ENCODE data around the gene CALML6.

Gene CALML6

GRCh38 chr1:1911350-1912041, 3.6 kb upstream of the CALML6 start:
- DNase-seq (ENCODE audit: low read depth in 2 of 2) = no peak

GRCh38 chr1:1914101-1914970, 724 bp upstream of the CALML6 start:
- DNase-seq (ENCODE audit: low read depth in 2 of 2) = no peak

DNA sequence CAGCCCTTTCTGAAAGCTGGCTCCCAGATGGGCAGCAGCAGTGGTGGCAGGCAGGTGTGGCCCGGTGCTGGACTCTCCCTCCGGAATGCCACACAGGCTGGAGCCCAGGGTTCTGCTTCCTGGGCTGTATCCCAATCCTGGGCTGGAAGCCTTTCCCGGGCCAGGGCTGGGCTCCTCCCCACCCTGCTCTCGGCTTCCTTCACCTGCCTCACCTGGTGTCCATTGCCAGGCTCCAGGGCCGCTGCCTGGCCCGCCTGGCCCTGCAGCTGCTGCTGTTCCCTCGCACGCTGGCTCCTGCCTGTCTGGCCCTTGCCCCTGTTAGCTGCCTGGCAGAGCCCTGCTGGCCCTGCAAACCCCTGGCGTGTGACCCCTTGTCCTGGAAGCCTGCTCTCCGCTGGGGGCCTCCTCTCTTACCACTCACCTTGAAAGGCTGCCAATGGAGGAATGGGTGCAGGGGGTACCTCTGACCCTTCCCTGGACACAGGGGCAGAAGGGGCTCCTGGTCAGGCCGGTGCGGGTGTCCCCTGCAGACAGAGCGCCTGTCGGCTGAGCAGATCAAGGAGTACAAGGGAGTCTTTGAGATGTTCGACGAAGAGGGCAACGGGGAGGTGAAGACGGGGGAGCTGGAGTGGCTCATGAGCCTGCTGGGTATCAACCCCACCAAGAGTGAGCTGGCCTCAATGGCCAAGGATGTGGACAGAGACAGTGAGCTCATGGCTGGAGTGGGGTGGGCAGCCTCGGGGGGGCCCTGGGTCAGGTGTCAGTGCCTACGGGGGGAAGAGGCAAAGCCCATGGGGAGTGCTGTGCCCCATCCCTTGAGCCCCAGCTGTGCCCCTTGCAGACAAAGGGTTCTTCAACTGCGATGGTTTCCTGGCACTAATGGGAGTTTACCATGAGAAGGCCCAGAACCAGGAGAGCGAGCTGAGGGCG, 1.1 kb downstream of the CALML6 start:
- DNase-seq (ENCODE audit: low read depth in 2 of 2) = no peak

DNA sequence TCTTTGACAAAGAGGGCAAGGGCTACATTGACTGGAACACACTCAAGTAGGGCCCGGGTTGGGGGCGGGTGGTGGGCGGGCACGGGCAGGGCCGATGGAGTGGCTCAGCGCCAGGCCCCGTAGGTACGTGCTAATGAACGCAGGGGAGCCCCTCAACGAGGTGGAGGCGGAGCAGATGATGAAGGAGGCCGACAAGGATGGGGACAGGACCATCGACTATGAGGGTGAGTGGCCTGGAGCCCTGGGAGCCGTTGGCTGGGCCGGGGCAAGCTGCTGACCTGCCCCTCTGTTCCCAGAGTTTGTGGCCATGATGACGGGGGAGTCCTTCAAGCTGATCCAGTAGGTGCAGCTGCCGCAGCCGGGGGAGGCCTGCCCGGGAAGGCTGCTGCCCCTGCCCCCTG, 1.8 kb downstream of the CALML6 start:
- no peak for DNase-seq (ENCODE audit: low read depth in 2 of 2)

DNA sequence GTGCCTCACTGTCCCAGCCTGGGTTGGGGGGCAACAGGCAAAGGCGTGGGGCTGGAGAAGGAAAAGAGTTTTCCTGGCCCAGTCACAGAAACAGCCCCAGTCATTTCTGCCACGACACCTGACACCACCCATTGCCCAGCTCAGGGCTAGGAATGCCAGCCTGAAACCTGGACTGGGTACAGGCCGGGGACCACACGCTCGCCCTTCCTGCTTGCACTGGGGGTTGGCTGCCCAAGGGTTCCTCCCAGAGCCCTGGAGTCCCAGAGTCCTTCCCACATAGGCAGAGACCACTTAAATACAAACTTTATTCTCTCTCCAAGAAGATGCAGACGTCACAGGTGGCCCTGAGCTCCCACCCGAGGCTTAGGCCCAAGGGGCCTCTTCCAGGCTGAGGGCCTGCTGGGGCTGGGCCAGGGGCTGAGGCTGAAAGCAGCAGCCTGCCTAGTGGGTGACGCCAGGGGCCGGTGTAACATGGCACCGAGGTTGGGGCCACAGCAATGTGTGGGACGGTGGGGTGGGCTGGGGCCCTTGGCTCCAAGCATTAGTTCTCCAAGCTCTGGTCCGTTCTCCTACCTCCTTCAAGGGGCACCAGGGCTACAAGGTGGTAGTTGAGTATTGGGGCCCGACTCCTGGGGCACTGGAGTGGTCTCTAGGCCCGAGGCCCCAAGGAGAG, 2.4 kb downstream of the CALML6 start:
- no peak for DNase-seq (ENCODE audit: low read depth in 2 of 2)

DNA sequence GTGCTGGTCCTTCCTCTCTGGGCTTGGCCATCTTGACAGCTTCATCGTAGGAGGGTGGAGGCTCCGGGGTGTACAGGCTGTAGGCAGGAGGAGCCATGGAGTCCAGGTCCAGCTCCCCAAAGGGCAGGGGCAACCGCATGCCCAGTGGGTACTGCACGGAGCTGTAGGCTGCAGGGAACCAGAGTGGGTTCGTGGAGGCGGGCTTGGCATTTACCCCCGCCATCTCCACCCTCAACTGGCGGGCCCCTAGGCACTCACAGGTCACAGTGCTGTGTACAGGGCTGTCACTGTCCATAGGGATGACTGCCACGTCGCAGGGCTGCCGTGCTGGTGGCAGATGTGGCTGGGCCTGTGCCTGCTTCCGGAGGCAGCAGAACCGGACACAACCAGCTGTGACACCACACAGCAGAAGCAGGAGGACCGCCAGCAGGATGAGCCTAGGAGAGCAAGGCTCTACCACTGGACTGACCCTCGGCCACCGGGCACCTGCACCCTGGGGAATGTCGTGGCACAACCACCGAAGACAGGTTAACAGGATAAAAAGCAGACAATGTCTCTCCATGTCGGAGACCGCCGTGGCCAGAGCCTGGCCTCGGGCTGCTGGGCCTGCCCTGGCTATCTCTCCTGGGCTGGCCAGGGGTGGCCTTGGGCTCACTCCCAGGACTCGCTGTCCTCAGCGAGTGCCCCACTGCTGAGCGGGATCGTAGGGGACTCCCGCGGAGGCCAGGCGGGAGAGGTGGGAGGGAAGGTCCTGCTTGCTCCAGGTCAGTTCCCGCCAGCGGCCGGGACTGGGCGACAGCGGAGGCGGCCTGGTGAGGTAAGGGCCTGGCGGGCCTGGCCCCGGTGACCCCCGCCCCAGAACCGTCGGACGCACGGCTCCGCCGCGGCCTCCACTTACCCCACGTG, 3.2 kb downstream of the CALML6 start:
- no peak for DNase-seq (ENCODE audit: low read depth in 2 of 2)

- DNase-seq (ENCODE audit: low read depth in 2 of 2) = no peak
Measured at GRCh38 chr1:1918901-1919303, 3.8 kb downstream of the CALML6 start, which contains the start of gene TMEM52. Gene TMEM52, minus strand, starts transcription at chr1:1919279. Its CDS starts 14 bp downstream, at chr1:1919265.

- peak; percentile 98 for DNase-seq (ENCODE audit: low read depth in 2 of 2)
Measured at GRCh38 chr1:1919304-1920056, 4.4 kb downstream of the CALML6 start.

GRCh38 chr1:1920057-1920607, 5.1 kb downstream of the CALML6 start:
- no peak for DNase-seq (ENCODE audit: low read depth in 2 of 2)

DNA sequence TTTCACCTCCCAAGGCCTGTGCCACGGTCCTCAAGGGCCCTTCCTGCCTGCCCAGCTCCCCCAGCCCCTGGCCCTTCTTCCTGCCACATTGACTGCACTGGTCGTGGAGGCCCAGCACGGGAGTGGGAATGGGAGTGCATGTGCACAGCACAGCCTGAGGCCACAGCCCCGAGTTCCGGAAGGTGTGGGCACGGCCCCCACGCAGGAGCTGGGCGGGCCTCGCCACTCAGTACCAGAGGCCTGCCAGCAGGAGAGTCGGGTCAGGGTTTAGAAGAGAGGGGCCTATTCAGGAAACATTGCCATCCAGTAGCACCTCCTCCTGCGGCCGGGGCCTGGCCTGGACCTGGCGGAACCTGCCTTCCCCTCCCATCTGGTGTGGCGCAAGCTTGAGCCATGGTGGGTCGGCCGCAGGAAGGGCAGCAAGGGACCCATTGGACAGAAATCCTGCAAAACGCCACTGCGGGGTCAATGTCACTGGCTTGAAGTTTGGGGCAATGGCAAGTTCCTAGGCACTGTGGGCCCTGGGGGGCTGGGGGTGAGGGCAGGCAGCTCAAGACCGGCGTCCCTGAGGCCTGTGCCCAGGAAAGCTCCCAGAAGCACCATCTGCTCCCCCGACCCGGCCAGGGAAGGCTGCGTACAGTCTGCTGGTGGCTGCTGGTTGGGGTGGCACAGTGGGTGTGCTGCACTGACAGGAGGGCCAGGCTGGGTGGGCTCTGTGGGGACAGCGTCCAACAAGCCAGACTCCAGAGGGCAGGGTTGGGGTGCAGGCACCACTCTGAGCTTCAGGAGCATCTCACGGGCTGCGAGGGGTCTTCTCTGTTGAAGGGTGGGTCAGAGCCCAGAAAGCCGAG, 5.8 kb downstream of the CALML6 start:
- no peak for DNase-seq (ENCODE audit: low read depth in 2 of 2)

DNA sequence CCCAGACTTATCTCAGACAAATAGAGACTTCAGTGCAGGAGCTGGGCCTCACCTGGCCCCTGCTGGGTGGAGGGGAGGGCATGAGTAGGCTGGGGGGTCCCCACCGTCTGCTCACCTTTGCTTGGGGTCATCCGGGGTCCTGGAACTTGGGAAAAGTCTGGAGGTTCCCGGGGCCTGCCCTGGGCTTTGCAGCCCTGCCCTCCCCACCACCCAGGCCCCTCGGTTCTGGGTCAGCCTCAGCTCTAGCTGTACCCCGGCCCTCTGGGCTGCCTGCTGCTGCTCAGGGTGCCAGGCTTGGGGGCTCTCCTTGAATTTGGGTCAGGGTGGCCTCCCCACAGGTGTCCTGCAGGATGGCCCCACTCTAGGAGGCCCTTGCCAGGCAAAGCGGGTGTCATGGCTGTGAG, 6.4 kb downstream of the CALML6 start:
- no peak for DNase-seq (ENCODE audit: low read depth in 2 of 2)

- DNase-seq (ENCODE audit: low read depth in 2 of 2) = no peak
Measured at GRCh38 chr1:1921901-1922701, 7.0 kb downstream of the CALML6 start.

DNA sequence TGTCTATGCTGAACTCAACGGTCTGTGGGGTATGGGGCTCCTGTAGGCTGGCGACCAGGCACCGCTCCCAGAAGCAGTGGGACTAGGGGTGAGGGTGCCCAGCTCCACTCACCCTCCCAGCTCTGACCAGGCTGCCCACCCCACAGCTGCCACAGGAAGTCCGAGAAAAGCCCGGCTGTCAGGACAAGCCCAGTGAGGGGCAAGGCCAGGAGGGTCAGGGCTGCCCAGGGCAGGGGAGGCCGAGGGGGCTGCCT, 7.6 kb downstream of the CALML6 start:
- no peak for DNase-seq (ENCODE audit: low read depth in 2 of 2)

DNA sequence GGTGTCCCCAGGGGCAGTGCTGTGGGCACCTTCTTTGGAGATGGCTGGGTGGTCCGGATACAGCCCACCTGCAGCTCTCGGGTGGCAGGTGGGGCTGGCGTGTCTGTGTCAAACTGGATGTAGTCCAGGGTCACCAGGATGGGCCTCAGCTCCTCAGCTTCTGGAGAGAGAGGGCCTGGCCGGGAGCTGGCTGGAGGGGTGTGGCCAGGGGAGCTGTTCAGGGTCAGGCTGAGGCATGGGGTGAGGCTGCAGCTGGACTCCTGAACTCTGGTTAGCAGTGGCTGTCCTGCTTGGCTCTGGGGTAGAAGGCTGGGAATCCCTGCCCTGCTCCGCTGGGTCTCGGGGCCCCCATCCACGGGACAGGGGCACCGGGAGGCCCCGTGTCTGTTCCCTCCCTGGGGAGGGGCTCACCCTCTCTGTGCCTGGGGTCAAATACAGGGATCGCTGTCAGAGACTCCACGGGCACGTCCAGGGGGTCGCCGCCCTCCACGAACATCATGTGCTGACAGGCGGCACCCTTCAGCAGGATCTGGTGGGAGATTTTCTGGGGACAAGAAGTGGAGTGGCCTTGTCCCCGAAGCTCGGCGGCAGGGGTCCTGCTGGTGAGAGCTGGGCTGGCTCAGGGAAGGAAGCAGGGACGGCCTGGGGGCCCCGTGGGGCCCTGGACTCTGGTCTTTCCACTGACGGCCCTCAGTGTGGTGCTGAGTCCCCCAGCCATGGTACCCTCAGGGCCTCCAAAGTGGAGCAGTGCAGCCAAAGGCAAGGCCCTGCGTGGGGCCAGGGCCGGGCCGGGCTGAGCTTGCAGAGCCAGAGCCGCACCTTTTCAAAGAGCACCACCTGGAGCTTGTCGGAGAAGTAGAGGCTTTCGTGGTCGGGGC, 8.1 kb downstream of the CALML6 start:
- DNase-seq (ENCODE audit: low read depth in 2 of 2) = no peak

DNA sequence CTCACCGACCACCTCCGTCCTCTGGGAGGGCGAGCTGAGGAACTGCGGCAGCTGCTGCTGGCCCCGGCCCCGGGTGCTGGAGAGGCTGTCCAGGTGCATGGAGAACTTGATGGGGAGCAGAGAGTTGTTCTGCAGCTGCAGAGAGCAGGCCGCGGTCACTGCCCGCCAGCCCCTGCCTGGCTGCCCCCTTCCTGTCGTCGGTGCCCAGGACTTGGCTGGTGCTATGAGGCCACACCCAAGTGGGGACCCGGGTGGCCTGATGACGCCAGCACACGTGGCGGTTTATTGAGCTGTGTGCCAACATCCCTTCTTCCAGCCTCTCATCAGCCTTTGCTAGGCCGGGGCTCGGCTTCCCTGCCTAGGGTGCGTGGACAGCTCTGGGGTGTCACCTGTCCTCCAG, 9.3 kb downstream of the CALML6 start:
- DNase-seq (ENCODE audit: low read depth in 2 of 2) = no peak

DNA sequence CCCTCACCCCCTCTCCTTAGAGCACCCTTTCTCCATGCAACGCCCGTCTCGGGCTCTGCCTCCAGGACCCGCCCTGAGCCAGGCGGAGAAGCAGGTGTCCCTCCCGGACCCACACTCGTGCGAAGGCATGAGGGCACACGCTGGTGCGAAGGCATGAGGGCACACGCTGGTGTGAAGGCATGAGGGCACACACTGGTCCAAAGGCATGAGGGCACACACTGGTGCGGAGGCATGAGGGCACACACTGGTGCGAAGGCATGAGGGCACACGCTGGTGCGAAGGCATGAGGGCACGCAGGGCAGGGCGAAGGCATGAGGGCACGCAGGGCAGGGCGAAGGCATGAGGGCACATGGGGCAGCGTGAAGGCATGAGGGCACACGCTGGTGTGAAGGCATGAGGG, 9.8 kb downstream of the CALML6 start:
- no peak for DNase-seq (ENCODE audit: low read depth in 2 of 2)
